Neuronal stem cell (in vitro differentiated cells): Measurements from ENCODE around the gene ZMAT2. TPM values are rescaled to one million over a fixed set of nuclear protein-coding genes. Genes with fewer than 3 reads are reported as not detected.
"Not testable (repeated sequence)": the region's sequence is repeated elsewhere in the genome, so short reads cannot be mapped to it uniquely, and the experiment has no call there.

Source experiments
- DNase-seq: peaks from one replicate; pipeline ENCODE4 v3.0.0-alpha.2; 2013; ENCODE audit warnings: low spot score
- H2AFZ ChIP-seq: one replicate; pipeline ENCODE4 v1.6.1; 2013; ENCODE audit warnings: mild to moderate bottlenecking, low read length, inconsistent platforms
- H2AK5ac ChIP-seq: 2 replicates; pipeline ENCODE4 v1.6.1; 2013; ENCODE audit warnings: low read depth, mild to moderate bottlenecking, inconsistent platforms, low read length, moderate library complexity, mixed read lengths
- H2BK120ac ChIP-seq: 2 replicates; pipeline ENCODE4 v1.6.1; 2013; ENCODE audit warnings: low read depth, mild to moderate bottlenecking, inconsistent platforms, low read length, moderate library complexity, mixed read lengths
- H2BK12ac ChIP-seq: one replicate; pipeline ENCODE4 v1.6.1; 2013; ENCODE audit warnings: low read length, inconsistent platforms
- H2BK15ac ChIP-seq: 2 replicates; pipeline ENCODE4 v1.6.1; 2013; ENCODE audit warnings: mild to moderate bottlenecking, low read length, inconsistent platforms, mixed read lengths
- H2BK5ac ChIP-seq: one replicate; pipeline ENCODE4 v1.6.1; 2013; ENCODE audit warnings: inconsistent platforms, mild to moderate bottlenecking, low read length, moderate library complexity
- H3K14ac ChIP-seq: one replicate; pipeline ENCODE4 v1.6.1; 2013; ENCODE audit warnings: low read length, inconsistent platforms
- H3K18ac ChIP-seq: 2 replicates; pipeline ENCODE4 v1.6.1; 2013; ENCODE audit warnings: low read length, inconsistent platforms
- H3K23ac ChIP-seq: 2 replicates; pipeline ENCODE4 v1.6.1; 2013; ENCODE audit warnings: low read depth, mild to moderate bottlenecking, mixed read lengths, low read length, inconsistent platforms; ENCODE audit not compliant: poor library complexity
- H3K27ac ChIP-seq: replicated peaks from 3 replicates; pipeline ENCODE4 v1.5.1; 2013; ENCODE audit warnings: low read length, inconsistent platforms
- H3K27me3 ChIP-seq, 3 experiments: 2 replicates each; pipeline ENCODE4 v1.6.1; 2013; ENCODE audit warnings: low read length in 3 of 3, mild to moderate bottlenecking in 2 of 3, inconsistent platforms in 1 of 3, low read depth in 1 of 3, mixed read lengths in 1 of 3, moderate library complexity in 1 of 3; ENCODE audit not compliant: control insufficient read depth in 3 of 3, insufficient read depth in 3 of 3
- H3K36me3 ChIP-seq, 2 donors: replicated peaks in 1 of 2; 2 replicates each; pipeline ENCODE4 v1.6.1; 2013; ENCODE audit warnings: low read length in 2 of 2; ENCODE audit not compliant: control insufficient read depth in 2 of 2, insufficient read depth in 2 of 2
- H3K4ac ChIP-seq: 2 replicates; pipeline ENCODE4 v1.6.1; 2013; ENCODE audit warnings: inconsistent platforms, mild to moderate bottlenecking, low read length, moderate library complexity
- H3K4me1 ChIP-seq, 2 donors: 1 replicate in 1 of 2; 2 replicates in 1 of 2; pipeline ENCODE4 v1.6.1; 2013; ENCODE audit warnings: low read length in 2 of 2, low read depth in 1 of 2; ENCODE audit not compliant: control insufficient read depth in 2 of 2, insufficient read depth in 1 of 2
- H3K4me2 ChIP-seq: one replicate; pipeline ENCODE4 v1.6.1; 2013; ENCODE audit warnings: mild to moderate bottlenecking, low read length, inconsistent platforms; ENCODE audit not compliant: insufficient read depth, poor library complexity, severe bottlenecking
- H3K4me3 ChIP-seq, 2 donors: 2 replicates each; pipeline ENCODE4 v1.5.1; 2013; ENCODE audit warnings: low read length in 2 of 2, mild to moderate bottlenecking in 2 of 2, inconsistent platforms in 1 of 2, moderate library complexity in 1 of 2
- H3K79me1 ChIP-seq: one replicate; pipeline ENCODE4 v1.6.1; 2013; ENCODE audit warnings: low read depth, mild to moderate bottlenecking, inconsistent platforms, low read length, moderate library complexity
- H3K9ac ChIP-seq: one replicate; pipeline ENCODE4 v1.6.1; 2013; ENCODE audit warnings: mild to moderate bottlenecking, low read depth, low read length, inconsistent platforms; ENCODE audit not compliant: poor library complexity
- H3K9me3 ChIP-seq, 2 donors: replicated peaks in 1 of 2; 2 replicates each; pipeline versions ENCODE3 to v1.6.1; 2013; ENCODE audit warnings: low read length in 2 of 2, mild to moderate bottlenecking in 2 of 2, inconsistent platforms in 1 of 2, low read depth in 1 of 2, mixed read lengths in 1 of 2, moderate library complexity in 1 of 2; ENCODE audit not compliant: control insufficient read depth in 2 of 2, insufficient read depth in 1 of 2
- H4K8ac ChIP-seq: one replicate; pipeline ENCODE4 v1.6.1; 2013; ENCODE audit warnings: low read depth, mild to moderate bottlenecking, inconsistent platforms, low read length, moderate library complexity
- H4K91ac ChIP-seq: one replicate; pipeline ENCODE4 v1.6.1; 2013; ENCODE audit warnings: low read length, low read depth, mild to moderate bottlenecking, inconsistent platforms; ENCODE audit not compliant: poor library complexity
- WGBS, 2 donors: extraction: QIAGEN DNeasy Blood & Tissue Kit; methylation state at CpG; one replicate each; pipeline ENCODE4 v1.1.7; 2013; ENCODE audit warnings: missing lambda C conversion rate in 2 of 2, mixed read lengths in 1 of 2; ENCODE audit not compliant: insufficient read length in 2 of 2, insufficient replicate concordance in 1 of 2; ENCODE audit errors: extremely low coverage in 2 of 2; 5-methylcytosine and 5-hydroxymethylcytosine counted together
- polyA plus RNA-seq, 2 experiments: library from polyadenylated mRNA; stranded (reverse); fragments of 200-250 nt; gene quantifications; one replicate each; pipeline ENCODE4 v1.2.3, GENCODE V29; 2013

Gene ZMAT2, protein sequence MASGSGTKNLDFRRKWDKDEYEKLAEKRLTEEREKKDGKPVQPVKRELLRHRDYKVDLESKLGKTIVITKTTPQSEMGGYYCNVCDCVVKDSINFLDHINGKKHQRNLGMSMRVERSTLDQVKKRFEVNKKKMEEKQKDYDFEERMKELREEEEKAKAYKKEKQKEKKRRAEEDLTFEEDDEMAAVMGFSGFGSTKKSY
- polyA plus RNA-seq (2013, experiment 1 of 2) = 73.7 TPM
- polyA plus RNA-seq (2013, experiment 2 of 2) = 75.5 TPM

DNA sequence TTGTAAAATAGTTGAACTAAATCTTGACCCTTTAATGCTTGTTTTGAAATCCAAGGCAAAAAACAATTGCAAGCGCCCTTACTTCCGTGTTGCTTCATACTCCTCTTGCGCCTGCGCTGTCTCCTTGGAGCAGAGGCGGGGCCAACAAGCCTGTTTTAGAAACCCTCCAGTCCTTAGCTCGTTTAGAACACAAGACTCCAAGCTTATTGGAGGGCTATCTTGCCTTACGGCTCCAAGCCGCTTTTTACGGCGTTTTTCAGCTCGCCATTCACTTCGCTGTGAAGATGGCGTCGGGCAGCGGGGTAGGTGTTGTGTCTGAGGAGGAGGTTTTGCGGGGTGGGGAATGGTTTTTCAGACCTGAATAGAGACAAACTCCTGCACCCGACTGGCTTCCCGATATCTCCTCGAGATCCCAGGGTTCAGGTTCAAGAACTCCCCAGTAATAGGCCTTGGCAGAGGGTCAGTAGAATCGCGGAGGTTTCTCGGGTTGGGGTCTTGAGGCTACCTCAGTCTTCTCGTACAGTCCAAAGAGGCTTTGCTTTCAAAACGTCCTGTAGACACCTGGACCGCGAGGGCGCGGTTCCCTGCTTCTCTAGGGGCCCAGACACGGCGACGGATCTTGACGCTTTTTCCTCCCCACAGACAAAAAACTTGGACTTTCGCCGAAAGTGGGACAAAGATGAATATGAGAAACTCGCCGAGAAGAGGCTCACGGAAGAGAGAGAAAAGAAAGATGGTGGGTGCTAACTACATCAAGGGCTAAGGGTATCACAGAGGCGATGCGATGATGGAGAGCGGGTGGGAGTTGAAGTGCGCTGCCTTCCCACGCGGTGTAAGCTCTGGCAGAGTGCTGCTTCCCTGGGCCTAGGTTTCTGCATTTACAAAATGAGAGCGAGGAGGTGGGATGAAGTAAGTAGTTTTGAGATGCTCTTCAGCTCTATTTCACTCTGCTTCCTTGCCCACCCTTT, at the start of gene ZMAT2:
ZMAT2 (plus strand) TSS at position 271 of the 968 bp plus-strand sequence; CDS start at position 285, 14 bp downstream.
- H3K36me3 ChIP-seq = peaks cover 44 to 93% of the 10 kb centered on the region in 2 donors
- H3K4me3 ChIP-seq = peak within 1 kb of the TSS; percentile 78 to 86
- no peak within 1 kb of the TSS for H2BK15ac ChIP-seq
- H3K4me1 ChIP-seq = peaks cover 4 to 9% of the 10 kb centered on the region in 2 donors
- peak within 1 kb of the TSS; percentile 36 for H3K18ac ChIP-seq
- no peak within 1 kb of the TSS for H2BK120ac ChIP-seq
- H3K23ac ChIP-seq = peak within 1 kb of the TSS; percentile 40
- H3K9ac ChIP-seq = peak within 1 kb of the TSS; percentile 87
- peak; percentile 93 for DNase-seq
- H2BK5ac ChIP-seq = no peak within 1 kb of the TSS
- H2AK5ac ChIP-seq = no peak within 1 kb of the TSS
- no peak within 1 kb of the TSS for H3K27ac ChIP-seq
- no CpG with 5 or more reads among the region's 44 CpGs for WGBS, 2 donors
- H3K4ac ChIP-seq = no peak within 1 kb of the TSS
- no peak within 1 kb of the TSS for H2BK12ac ChIP-seq
- peak within 1 kb of the TSS; percentile 69 for H3K4me2 ChIP-seq
- no peaks in the 10 kb centered on the region for H3K27me3 ChIP-seq
- no peak within 1 kb of the TSS for H3K14ac ChIP-seq
- H2AFZ ChIP-seq = peak within 1 kb of the TSS; percentile 76
- peaks cover 6% of the 10 kb centered on the region for H3K79me1 ChIP-seq
- H3K9me3 ChIP-seq = no peaks in the 10 kb centered on the region
- H4K8ac ChIP-seq = no peak within 1 kb of the TSS
- H4K91ac ChIP-seq = no peak within 1 kb of the TSS

DNA sequence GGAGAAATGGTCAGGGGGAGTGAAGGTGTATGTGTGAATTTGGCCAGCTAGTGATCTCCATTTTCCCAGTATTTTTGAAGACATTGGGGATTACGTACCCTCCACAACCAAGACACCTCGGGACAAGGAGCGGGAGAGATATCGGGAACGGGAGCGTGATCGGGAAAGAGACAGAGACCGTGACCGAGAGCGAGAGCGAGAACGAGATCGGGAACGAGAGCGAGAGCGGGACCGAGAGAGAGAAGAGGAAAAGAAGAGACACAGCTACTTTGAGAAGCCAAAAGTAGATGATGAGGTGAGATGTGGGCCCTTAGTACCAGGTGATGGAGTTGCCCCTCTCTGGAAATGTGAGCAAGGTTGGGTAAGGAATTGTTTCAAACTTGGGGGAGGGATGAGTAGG, 41.4 kb upstream of the ZMAT2 start:
- H3K18ac ChIP-seq = no peak overlapping the region
- no peak overlapping the region for H3K4ac ChIP-seq
- H3K4me2 ChIP-seq = no peak overlapping the region
- no peak overlapping the region for H3K23ac ChIP-seq
- DNase-seq = no peak
- H2AFZ ChIP-seq = no peak overlapping the region
- no peak overlapping the region for H2BK120ac ChIP-seq
- H4K8ac ChIP-seq = no peak overlapping the region
- peaks cover 45 to 96% of the 10 kb centered on the region in 2 donors for H3K36me3 ChIP-seq
- H2BK15ac ChIP-seq = no peak overlapping the region
- H3K4me3 ChIP-seq = no peak overlapping the region
- H3K9ac ChIP-seq = no peak overlapping the region
- no peak overlapping the region for H2BK5ac ChIP-seq
- no peak overlapping the region for H2BK12ac ChIP-seq
- H3K9me3 ChIP-seq = no peaks in the 10 kb centered on the region
- no peaks in the 10 kb centered on the region for H3K27me3 ChIP-seq
- no peaks in the 10 kb centered on the region for H3K4me1 ChIP-seq
- WGBS, 2 donors = 100% methylated on average over 10 of the region's 17 CpGs; no CpG with 5 or more reads in 1 of the 2 donors
- no peak overlapping the region for H4K91ac ChIP-seq
- no peaks in the 10 kb centered on the region for H3K79me1 ChIP-seq
- no peak overlapping the region for H3K14ac ChIP-seq
- no peak overlapping the region for H2AK5ac ChIP-seq
- no peak overlapping the region for H3K27ac ChIP-seq

DNA sequence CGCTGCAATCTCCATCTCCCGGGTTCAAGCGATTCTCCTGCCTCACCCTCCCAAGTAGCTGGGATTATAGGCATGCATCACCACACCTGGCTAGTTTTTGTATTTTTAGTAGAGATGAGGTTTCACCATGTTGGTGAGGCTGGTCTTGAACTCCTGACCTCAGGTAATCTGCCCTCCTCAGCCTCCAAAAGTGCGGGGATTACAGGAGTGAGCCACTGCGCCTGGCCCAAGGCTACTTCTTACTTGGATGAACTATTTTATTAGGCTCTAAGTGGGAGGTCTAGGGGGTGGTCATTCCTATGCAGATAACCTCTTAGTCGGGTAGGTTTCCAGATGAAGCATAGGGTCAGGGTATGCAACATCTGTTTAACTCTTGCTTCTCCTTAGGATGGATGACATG, 39.9 kb upstream of the ZMAT2 start:
- H2BK12ac ChIP-seq, H3K9ac ChIP-seq, H2AFZ ChIP-seq, H2BK120ac ChIP-seq, H3K4ac ChIP-seq, H3K4me2 ChIP-seq, H2BK5ac ChIP-seq, H3K14ac ChIP-seq, H2AK5ac ChIP-seq, H4K8ac ChIP-seq, DNase-seq, H3K79me1 ChIP-seq, H3K4me3 ChIP-seq, H3K23ac ChIP-seq, H3K27ac ChIP-seq, H3K9me3 ChIP-seq, H3K27me3 ChIP-seq, H3K18ac ChIP-seq, H3K4me1 ChIP-seq, H2BK15ac ChIP-seq, H4K91ac ChIP-seq: not testable (repeated sequence)
- peaks cover 40 to 81% of the 10 kb centered on the region in 2 donors for H3K36me3 ChIP-seq
- no CpG with 5 or more reads among the region's 6 CpGs for WGBS, 2 donors

DNA sequence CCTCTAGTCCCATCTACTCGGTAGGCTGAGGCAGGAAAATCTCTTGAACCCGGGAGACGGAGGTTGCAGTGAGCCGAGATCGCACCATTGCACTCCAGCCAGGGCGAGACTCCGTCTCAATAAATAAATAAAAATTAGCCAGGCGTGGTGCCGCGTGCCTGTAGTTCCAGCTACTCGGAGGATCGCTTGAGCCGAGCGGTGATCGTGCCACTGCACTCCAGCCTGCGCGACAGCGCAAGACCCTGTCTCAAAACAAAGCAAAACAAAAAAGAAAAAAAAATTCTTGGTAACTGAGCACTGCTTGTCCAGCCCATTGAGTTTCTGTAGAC, 36.3 kb upstream of the ZMAT2 start:
- no peak overlapping the region for H2BK120ac ChIP-seq
- no peaks in the 10 kb centered on the region for H3K79me1 ChIP-seq
- no peak overlapping the region for H4K8ac ChIP-seq
- H3K23ac ChIP-seq = no peak overlapping the region
- DNase-seq = no peak
- no peaks in the 10 kb centered on the region for H3K9me3 ChIP-seq
- no peak overlapping the region for H2BK12ac ChIP-seq
- H2AFZ ChIP-seq = peak overlapping the region; percentile 86
- H2BK5ac ChIP-seq = no peak overlapping the region
- no peak overlapping the region for H2BK15ac ChIP-seq
- H3K18ac ChIP-seq = no peak overlapping the region
- H3K9ac ChIP-seq = peak overlapping the region; percentile 93
- H3K4me2 ChIP-seq = peak overlapping the region; percentile 90
- no peaks in the 10 kb centered on the region for H3K27me3 ChIP-seq
- H3K14ac ChIP-seq = no peak overlapping the region
- H3K27ac ChIP-seq = no peak overlapping the region
- no peak overlapping the region for H3K4ac ChIP-seq
- no peak overlapping the region for H4K91ac ChIP-seq
- H2AK5ac ChIP-seq = no peak overlapping the region
- peaks cover 0 to 2% of the 10 kb centered on the region in 2 donors for H3K4me1 ChIP-seq
- WGBS, 2 donors = no CpG with 5 or more reads among the region's 18 CpGs
- H3K4me3 ChIP-seq = peak overlapping the region; percentile 89 to 95
- H3K36me3 ChIP-seq = peaks cover 35 to 71% of the 10 kb centered on the region in 2 donors
